SK-N-SH (cell line): ENCODE results near the gene HDAC2.
"Not testable (repeated sequence)": the region's sequence is repeated elsewhere in the genome, so short reads cannot be mapped to it uniquely, and the experiment has no call there.

Experiments
- ELF1 ChIP-seq: IDR thresholded peaks from 2 replicates; pipeline ENCODE4 v1.4.0; 2012
- FOXJ3 ChIP-seq: sonication (generic); formaldehyde crosslinking; IDR thresholded peaks from 2 replicates; pipeline ENCODE4 v1.5.1; 2020; ENCODE audit warnings: mild to moderate bottlenecking, missing genetic modification reagents
- FOXM1 ChIP-seq: IDR thresholded peaks from 2 replicates; pipeline ENCODE4 v1.4.0; 2012; ENCODE audit warnings: low read depth, mild to moderate bottlenecking
- JUND ChIP-seq: IDR thresholded peaks from 2 replicates; pipeline ENCODE4 v1.4.0; 2012
- MAX ChIP-seq: IDR thresholded peaks from 2 replicates; pipeline ENCODE4 v1.4.0; 2012; ENCODE audit warnings: low read depth
- POLR2AphosphoS5 ChIP-seq: IDR thresholded peaks from 2 replicates; pipeline ENCODE4 v1.6.1; 2012; ENCODE audit warnings: low read depth, low read length
- RCOR1 ChIP-seq: fragments of 150-350 bp; IDR thresholded peaks from 2 replicates; pipeline ENCODE4 v1.6.1; 2017; ENCODE audit warnings: antibody characterized with exemption, low read length
- RFX5 ChIP-seq: IDR thresholded peaks from 2 replicates; pipeline ENCODE4 v1.6.1; 2012; ENCODE audit warnings: mild to moderate bottlenecking, improper control_type of control experiment, low read length
- SIN3A ChIP-seq: IDR thresholded peaks from 2 replicates; pipeline ENCODE4 v1.6.1; 2012; ENCODE audit warnings: low read depth, mild to moderate bottlenecking, low read length, moderate library complexity, borderline replicate concordance
- SMC3 ChIP-seq: IDR thresholded peaks from 2 replicates; pipeline ENCODE4 v1.6.1; 2012; ENCODE audit warnings: low read depth, low read length, improper control_type of control experiment
- TAF1 ChIP-seq: IDR thresholded peaks from 2 replicates; pipeline ENCODE4 v1.6.1; 2012; ENCODE audit warnings: low read depth, mild to moderate bottlenecking, low read length, moderate library complexity, borderline replicate concordance
- TF ChIP-seq, protein P1 (sequence below): fragments of 200-600 bp; sonication (generic); IDR thresholded peaks from 2 replicates; pipeline ENCODE4 v1.6.1; 2017; ENCODE audit warnings: antibody characterized with exemption, mild to moderate bottlenecking, moderate library complexity

- TF ChIP-seq POLR2AphosphoS5; FOXM1; SMC3; RFX5; FOXJ3 (CRISPR knock-in tag); MAX; JUND; SIN3A; ELF1; RCOR1; TAF1: not testable (repeated sequence)
- TF ChIP-seq, protein P1, sequence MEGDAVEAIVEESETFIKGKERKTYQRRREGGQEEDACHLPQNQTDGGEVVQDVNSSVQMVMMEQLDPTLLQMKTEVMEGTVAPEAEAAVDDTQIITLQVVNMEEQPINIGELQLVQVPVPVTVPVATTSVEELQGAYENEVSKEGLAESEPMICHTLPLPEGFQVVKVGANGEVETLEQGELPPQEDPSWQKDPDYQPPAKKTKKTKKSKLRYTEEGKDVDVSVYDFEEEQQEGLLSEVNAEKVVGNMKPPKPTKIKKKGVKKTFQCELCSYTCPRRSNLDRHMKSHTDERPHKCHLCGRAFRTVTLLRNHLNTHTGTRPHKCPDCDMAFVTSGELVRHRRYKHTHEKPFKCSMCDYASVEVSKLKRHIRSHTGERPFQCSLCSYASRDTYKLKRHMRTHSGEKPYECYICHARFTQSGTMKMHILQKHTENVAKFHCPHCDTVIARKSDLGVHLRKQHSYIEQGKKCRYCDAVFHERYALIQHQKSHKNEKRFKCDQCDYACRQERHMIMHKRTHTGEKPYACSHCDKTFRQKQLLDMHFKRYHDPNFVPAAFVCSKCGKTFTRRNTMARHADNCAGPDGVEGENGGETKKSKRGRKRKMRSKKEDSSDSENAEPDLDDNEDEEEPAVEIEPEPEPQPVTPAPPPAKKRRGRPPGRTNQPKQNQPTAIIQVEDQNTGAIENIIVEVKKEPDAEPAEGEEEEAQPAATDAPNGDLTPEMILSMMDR: not testable (repeated sequence)
Measured at GRCh38 chr6:113931907-113932306, 39.0 kb downstream of the HDAC2 start.
